GM19025 (cell line): ENCODE data around the gene MYO1A.
"Not testable (repeated sequence)": the region's sequence is repeated elsewhere in the genome, so short reads cannot be mapped to it uniquely, and the experiment has no call there.

Experiments used
- ATAC-seq: cut with Tn5 transposase; IDR thresholded peaks from one replicate; pipeline ENCODE4 v1.9.1; 2021; ENCODE audit warnings: mild to moderate bottlenecking, low read depth, moderate library complexity; ENCODE audit not compliant: unreplicated experiment

Gene MYO1A

DNA sequence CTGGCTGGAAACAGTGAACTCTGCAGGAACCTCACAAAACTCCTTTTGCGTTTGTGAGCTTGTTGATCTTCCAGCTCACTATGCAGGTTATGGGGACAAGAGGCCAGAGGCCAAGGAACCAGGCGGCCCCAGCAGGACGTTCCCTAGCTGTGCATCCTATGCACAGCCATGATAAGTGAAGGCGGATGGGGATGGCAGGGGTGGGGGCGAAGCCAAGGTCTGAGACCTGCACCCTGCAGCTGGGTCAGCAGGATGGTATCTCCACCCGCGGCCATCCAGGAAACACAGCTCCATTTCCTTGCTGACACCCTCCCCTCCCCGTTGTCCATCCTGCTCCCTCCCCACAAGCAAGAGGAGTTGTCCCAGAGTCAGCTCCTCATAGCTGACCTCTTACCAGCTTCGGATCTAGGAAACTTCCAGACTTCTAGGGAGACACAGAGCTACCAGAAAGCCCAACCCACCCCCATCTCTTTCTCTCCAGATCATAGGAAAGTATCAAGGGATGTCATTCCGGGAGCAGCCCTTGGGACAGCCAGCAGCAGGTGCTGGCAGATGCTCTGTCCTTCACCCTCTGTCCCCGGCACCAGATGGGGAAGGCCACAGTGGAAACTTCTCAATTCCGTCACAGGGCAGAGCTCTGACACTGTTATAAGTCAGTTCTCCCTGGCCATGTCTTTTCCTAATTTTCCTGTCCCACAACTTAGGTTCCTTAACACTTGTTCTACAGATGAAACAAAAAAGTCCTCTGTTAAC lies 53.0 kb downstream of the MYO1A start:
- no peak for ATAC-seq

DNA sequence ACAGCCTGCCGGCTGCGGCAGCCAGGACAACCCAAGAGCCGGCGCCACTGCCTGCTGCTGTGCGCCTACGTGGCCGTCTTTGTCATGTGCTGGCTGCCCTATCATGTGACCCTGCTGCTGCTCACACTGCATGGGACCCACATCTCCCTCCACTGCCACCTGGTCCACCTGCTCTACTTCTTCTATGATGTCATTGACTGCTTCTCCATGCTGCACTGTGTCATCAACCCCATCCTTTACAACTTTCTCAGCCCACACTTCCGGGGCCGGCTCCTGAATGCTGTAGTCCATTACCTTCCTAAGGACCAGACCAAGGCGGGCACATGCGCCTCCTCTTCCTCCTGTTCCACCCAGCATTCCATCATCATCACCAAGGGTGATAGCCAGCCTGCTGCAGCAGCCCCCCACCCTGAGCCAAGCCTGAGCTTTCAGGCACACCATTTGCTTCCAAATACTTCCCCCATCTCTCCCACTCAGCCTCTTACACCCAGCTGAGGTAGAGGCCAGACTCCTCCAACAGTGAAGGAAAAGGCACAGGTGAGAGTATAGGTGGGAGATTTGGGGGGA lies 53.9 kb downstream of the MYO1A start:
- ATAC-seq = no peak

DNA sequence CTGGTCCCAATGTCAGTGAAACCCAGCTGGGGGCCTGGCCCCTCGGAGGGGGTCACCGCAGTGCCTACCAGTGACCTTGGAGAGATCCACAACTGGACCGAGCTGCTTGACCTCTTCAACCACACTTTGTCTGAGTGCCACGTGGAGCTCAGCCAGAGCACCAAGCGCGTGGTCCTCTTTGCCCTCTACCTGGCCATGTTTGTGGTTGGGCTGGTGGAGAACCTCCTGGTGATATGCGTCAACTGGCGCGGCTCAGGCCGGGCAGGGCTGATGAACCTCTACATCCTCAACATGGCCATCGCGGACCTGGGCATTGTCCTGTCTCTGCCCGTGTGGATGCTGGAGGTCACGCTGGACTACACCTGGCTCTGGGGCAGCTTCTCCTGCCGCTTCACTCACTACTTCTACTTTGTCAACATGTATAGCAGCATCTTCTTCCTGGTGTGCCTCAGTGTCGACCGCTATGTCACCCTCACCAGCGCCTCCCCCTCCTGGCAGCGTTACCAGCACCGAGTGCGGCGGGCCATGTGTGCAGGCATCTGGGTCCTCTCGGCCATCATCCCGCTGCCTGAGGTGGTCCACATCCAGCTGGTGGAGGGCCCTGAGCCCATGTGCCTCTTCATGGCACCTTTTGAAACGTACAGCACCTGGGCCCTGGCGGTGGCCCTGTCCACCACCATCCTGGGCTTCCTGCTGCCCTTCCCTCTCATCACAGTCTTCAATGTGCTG lies 54.6 kb downstream of the MYO1A start:
- no peak for ATAC-seq

DNA sequence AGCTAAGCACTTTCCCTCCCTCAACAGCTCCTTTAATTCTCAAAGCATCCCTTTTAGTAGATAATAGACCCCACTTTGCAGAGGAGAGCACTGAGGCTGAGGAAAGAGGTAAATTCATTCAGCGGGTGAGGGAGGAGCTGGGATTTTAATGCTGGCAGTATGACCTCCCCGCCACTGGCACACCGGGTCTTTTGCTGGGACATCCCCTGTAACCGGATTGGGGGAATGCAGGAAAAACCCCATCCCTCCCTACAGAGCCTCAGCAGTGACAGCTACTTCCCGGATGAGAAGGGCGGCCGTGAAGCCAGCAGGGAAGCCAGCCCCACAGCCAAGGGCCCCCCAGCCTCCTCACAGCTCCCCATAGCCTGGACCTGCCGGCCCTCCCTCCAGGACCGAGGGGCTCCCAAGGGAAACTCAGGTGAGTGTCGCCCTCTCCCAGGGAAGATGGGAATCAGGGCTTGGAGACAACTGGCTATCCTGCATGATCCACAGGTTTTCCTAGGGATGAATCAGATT lies 55.6 kb downstream of the MYO1A start:
- no peak for ATAC-seq

DNA sequence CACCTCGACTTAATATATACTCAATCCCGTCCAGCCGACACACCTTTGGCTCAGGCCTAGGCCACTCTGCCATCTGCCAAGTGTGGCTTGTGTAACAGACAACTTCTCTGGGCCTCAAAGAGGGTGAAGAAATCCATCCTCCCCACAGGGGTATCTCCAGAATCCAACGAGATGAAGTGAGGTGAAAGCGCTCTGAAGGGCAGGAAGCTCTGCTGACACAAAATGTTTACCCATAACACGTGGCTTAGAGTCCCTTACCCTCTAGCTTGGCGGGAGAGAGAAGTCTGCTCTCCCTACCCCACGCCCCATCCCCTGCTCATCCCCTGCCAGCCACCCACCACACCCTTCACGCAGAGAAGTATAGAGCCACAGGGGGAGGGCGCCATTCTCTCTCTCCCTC lies 56.6 kb downstream of the MYO1A start:
- no peak for ATAC-seq

DNA sequence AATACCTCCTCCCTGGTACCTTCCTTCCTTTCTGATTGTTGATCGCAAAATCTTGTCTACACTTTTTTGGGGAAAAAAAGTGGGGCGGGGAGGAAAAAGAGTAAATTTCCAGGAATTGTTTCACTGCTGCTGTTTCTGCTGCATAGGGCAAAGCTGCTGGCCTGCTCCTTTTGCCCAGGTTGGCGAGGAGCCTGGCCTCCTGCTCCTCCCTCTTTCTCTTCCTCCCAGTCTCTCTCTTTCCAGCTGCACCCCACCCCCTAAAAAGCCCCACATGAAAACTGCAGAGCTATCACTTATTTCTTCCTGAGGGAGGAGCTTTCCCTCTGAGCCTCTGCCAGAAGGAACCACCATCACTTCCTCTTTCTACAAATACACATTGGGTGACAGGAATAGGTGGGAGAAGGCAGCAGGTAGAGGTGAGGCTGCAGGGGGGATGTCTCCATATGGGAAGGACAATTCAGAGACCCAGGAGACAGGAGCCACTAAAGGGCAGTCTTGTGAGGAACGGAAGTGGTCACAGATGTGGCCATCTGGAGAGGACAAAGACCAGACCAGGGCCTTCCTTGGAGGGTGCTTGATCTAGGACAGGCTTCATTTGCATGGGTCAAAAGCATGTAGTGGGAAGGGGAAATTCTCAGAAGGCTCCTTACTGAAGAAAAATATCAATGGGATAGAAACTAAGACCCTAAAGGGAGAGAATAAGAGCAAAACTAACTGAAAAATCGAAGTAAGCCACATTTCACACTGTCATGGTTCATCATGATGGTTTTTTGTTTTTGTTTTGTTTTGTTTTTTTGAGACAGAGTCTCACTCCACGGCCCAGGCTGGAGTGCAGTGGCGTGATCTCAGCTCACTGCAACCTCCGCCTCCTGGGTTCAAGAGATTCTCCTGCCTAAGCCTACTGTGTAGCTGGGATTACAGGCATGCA lies 58.3 kb downstream of the MYO1A start:
- no peak for ATAC-seq

DNA sequence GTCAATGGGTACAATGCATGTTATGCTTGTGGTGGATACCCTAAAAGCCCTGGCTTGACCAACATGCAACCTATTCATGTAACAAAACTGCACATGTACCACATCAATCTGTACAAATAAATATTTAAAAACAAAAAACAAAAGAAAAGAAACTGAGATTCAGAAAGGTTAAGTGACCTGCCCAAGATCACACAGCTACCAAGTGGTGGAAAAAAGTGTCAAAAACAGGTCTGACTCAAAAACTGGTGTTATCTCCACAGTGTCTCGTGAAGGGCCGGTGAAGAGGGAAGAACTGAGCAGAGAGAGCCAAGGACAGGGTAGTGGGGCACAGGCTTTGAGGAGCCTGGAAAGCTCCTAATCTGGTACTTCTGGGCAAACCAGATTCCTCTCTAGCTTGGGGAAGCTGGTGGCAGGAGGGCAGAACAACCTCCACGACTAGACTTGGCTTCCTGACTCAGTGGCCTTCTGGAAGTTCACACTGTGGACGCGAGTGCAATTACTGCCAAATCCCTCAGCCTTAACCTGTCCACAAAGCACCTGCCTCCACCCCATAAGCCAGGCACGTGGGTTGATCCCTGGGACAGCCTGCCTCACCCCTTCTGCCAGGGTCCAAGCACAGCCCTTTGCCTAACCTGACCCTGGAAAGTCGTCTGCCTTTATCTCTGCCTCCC lies 59.1 kb downstream of the MYO1A start:
- no peak for ATAC-seq

DNA sequence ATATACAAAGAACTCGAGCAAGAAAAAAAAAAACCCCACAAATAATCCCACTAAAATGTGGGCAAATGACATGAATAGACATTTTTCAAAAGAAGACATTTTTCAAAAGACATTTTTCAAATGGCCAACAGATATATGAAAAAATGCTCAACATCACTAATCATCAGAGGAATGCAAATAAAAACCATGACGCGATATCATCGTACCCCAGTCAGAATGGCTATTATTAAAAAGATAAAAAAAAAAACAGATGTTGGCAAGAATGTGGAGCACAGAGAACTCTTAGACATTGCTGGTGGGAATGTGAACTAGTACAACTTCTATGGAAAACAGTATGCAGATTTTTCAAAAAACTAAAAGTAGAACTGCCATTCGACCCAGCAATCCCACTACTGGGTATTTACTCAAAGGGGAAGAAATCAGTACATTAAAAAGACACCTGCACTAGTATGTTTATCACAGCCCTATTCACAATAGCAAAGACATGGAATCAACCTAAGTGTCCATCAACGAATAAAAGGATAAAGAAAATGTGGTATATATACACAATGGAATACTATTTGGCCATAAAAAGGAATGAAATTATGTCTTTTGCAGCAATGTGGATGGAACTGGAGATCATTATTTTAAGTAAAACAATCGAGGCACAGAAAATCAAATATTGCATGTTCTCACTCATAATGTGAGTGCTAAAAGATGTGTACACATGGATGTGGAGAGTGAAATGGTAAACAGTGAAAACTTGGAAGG lies 59.9 kb downstream of the MYO1A start:
- no peak for ATAC-seq

DNA sequence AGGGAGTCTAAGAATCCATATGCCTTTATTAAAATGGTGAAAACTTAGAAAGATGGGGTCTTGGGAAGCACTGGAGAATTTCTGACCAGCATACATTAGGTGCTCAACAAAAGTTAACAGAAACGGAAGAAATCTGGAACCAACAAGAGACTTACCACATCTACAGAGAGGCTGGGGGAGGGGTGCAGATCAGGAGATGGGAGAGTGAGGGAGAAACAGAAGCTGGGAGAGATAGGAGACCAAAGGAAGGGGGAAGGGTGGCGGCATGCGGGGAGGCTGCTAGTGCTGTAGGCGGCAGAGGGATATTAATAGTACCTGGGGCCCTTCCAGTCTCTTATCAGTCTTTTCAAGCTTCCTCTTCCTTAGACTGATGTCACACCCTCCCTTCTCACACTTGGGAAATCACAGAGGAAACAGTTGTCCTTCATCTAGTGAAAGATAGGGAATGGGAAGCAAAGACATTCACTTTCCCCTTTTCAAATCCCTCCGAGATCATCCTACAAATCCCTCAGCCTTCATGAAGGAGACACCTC lies 61.7 kb downstream of the MYO1A start:
- ATAC-seq = no peak

DNA sequence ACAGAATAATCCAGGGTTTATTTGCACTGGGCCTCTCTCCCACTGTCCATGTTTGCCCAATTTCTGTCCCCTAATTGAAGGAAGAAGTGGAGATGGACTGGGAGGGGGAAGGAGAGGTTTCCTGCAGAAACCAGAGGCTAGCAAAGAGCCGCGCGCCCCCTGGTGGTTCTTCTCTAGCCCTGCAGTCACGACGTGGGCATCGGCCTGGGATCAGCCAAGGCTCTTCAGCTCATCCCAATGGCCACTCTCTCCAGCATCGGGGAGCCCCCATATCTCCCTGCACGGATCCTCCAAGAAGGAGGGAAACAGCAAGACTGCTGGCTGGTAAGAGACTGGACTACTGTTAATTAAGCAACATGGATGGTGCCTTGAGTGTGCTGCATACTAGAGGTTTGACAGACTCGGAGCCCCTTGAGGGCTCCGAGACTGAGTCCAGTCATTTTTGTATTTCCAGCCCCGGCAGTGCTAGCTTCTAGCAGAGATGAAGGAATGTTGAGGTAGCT lies 62.3 kb downstream of the MYO1A start:
- no peak for ATAC-seq

DNA sequence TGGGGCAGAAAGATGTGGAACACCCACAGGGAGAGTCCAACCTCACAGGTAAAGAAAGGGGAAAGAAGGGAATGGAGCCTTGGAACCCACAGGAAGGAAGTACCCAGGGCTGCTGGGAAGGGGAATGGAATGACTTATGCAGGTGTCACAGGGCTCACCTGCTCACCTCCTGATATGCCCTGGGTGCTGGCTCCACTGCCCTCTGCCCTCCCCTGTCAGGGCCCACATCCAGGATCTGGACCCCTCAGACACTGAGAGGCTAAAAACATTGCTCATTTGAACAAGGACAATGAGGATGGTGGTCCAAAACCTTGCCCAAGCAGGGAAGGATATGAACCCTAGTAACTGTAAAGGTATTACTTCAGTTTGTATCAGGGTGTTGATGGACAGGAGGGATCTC lies 62.9 kb downstream of the MYO1A start:
- ATAC-seq = no peak

DNA sequence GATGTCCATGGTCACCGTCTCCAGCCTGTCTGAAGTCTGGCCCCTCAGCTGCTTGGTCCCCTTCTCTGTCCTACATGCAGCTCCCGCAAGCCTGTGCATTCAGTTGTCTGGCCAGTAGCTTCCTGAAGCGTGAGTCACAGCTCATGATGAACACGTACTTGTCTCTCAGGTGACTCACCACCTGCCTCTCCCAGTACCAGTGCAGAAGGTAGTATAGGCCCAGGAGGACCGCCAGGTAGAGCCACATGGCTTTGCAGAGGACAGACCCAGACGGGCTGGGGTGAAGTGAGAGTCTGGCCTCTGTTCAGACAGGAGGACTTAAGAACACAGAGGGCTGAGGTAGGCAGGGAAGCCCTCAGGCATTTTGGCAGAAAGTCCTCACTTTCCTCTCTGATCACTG lies 64.2 kb downstream of the MYO1A start:
- ATAC-seq = not testable (repeated sequence)

DNA sequence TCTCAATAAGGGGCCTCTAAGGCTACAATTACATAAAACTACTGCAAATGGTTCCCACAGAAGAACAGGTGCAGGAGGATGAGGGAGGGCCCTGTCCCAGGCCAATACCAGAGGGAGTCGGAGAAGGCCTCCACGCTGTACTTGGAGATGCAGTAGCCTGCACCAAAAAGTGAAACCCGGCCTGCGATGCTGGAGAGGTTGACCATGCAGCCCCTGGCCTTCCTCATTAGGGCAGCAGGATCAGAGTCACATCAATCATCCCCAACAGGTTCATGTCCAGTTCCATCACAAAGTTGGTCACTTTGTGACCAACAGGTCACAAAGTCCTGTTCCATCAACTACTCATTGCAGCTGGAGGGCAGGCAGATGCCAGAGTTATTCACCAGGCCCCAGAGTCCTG lies 66.5 kb downstream of the MYO1A start:
- no peak for ATAC-seq

DNA sequence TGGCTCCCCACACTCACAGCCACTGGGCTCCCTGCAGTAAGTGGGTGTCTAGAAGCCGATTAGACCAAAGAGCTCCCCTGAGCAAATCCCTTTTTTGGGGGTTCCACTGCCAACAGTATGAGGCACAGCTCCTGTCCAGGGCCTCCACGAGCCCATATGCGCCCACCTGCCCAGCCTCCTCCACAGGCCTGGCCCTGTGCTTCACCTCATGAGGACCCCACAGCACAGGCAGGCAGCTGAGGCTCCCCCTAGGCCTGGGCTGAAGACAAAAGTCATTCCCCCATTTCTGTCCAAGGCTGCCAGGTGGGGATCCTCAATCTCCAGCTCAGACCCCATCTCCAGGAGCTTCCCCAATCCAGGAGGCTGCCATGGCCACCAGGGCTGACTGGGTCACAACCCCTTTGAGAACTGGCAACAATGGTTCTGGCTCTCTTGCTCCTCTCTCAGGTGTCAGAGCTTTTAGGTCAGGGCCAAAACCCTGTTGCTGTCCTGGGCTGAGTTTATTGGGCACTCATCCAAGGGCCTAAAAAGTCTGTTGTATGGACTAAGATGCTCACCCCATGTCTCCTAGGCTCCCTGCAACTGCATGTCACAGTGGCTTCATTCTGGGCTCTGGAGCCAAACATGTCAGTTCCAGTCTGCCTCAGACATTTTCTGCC lies 67.2 kb downstream of the MYO1A start:
- ATAC-seq = not testable (repeated sequence)

DNA sequence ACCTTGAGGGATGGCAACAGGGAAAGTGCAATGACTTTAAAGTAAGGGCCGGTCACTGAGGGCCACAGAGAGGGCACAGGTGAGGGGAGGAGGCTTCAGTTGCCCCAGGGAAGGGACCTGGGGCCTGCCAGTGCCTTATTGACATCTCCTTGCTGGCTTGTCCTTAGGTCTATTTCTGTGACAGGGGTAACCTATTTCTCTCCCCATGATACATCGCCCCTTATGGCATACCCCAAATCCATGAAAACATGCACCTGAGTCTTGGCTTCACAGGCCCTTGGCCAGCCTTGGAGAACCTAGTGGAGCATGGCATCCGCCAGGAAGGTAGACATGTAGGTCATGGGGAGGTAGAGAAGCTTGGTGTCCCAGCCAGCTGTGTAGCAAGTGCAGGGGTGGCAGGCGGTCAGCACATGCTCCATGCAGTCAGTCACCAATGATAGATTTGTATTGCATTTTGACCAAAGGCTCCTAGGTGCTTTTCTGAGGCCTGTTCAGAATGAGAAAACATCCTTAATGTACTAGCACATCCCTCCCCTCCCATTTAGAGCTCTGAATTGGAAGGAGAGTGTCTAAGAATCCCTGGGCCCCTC lies 68.9 kb downstream of the MYO1A start:
- no peak for ATAC-seq

DNA sequence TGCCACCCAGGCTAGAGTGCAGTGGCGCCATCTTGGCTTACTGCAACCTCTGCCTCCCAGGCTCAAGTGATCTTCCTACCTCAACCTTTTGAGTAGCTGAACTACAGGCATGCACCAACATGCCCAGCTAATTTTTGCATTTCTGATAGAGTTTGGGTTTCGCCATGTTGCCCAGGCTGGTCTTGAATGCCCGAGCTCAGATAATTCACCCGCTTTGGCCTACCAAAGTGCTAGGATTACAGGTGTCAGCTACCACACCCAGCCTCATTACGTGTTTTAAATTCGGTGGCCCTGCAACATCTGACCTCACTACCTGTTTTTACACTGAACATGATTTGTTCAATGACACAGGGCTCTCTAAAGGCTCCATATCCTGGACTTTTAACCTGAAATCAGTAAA lies 69.7 kb downstream of the MYO1A start:
- ATAC-seq = no peak

DNA sequence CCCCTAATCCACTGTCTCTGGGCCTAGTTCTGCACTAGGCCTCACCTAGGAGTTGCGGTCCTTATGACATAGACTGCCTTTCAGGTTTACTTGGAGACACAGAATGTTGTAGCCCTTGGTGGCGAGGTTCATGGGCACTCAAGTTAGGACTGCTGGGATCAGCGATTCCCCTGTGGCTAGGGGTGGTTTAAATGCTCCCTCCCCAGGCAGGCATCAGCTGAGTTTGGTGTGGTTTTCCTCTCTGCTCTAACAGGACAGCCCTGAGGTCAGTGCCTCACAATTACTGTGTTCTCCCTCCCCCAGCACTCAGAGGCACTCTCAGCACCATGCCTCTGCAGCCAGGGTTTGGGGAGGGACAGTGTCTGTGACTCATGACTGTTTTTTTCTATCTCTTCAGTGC lies 70.3 kb downstream of the MYO1A start:
- ATAC-seq = no peak
